WTC11 (cell line): ENCODE measurements around the gene RAB39A.

Experiments used
- ATF3 ChIP-seq: sonication (generic); formaldehyde crosslinking; conservative IDR thresholded peaks from 2 replicates; pipeline ENCODE4 v1.8.1; 2022; ENCODE audit warnings: mild to moderate bottlenecking, missing genetic modification reagents
- CREB1 ChIP-seq: sonication (generic); formaldehyde crosslinking; IDR thresholded peaks from 2 replicates; pipeline ENCODE4 v1.8.0; 2023; ENCODE audit warnings: mild to moderate bottlenecking, missing genetic modification reagents
- CREM ChIP-seq: sonication (generic); formaldehyde crosslinking; IDR thresholded peaks from 2 replicates; pipeline ENCODE4 v1.8.1; 2022; ENCODE audit warnings: mild to moderate bottlenecking, missing genetic modification reagents, moderate library complexity
- CTCF ChIP-seq: fragments of 200-600 bp; IDR thresholded peaks from 2 replicates; pipeline ENCODE4 v1.8.0; 2022; ENCODE audit warnings: antibody characterized with exemption
- HMGXB4 ChIP-seq: sonication (generic); formaldehyde crosslinking; IDR thresholded peaks from 2 replicates; pipeline ENCODE4 v1.8.1; 2023; ENCODE audit warnings: mild to moderate bottlenecking, moderate library complexity, missing genetic modification reagents
- IRF1 ChIP-seq: sonication (generic); formaldehyde crosslinking; IDR thresholded peaks from 2 replicates; pipeline ENCODE4 v1.8.0; 2023; ENCODE audit warnings: missing genetic modification reagents
- KAT7 ChIP-seq: sonication (generic); formaldehyde crosslinking; IDR thresholded peaks from 2 replicates; pipeline ENCODE4 v1.8.1; 2023; ENCODE audit warnings: missing genetic modification reagents, mild to moderate bottlenecking, borderline replicate concordance
- NR2C2 ChIP-seq: sonication (generic); formaldehyde crosslinking; IDR thresholded peaks from 2 replicates; pipeline ENCODE4 v1.8.0; 2022; ENCODE audit warnings: mild to moderate bottlenecking, missing genetic modification reagents
- USF2 ChIP-seq: sonication (generic); formaldehyde crosslinking; IDR thresholded peaks from 2 replicates; pipeline ENCODE4 v1.8.1; 2023; ENCODE audit warnings: mild to moderate bottlenecking, missing genetic modification reagents, moderate library complexity
- ZNF281 ChIP-seq: sonication (generic); formaldehyde crosslinking; IDR thresholded peaks from 2 replicates; pipeline ENCODE4 v1.8.0; 2023; ENCODE audit warnings: mild to moderate bottlenecking, missing genetic modification reagents
- ZSCAN18 ChIP-seq: fragments of 250-450 bp; sonication (Bioruptor Pico); IDR thresholded peaks from 2 replicates; pipeline ENCODE4 v2.1.2; 2022; ENCODE audit warnings: mild to moderate bottlenecking, moderate library complexity

- TF ChIP-seq CTCF, result no peak
- TF ChIP-seq CREM, result no peak
- no peak for TF ChIP-seq ATF3 (CRISPR knock-in tag)
- no peak for TF ChIP-seq ZSCAN18 (CRISPR knock-in tag)
- no peak for TF ChIP-seq USF2
- TF ChIP-seq HMGXB4, result no peak
- TF ChIP-seq IRF1, result no peak
- no peak for TF ChIP-seq CREB1 (CRISPR knock-in tag)
- TF ChIP-seq KAT7 (CRISPR knock-in tag), result no peak
- TF ChIP-seq ZNF281, result no peak
- TF ChIP-seq NR2C2 (CRISPR knock-in tag), result no peak
Observed at GRCh38 chr11:107927559-107927958, 689 bp upstream of the RAB39A start.
